HG02852 (cell line): ENCODE measurements around the gene STAC2.

Source experiments
- ATAC-seq: cut with Tn5 transposase; IDR thresholded peaks from one replicate; pipeline ENCODE4 v1.9.1; 2021; ENCODE audit warnings: mild to moderate bottlenecking, moderate library complexity; ENCODE audit not compliant: unreplicated experiment

Gene STAC2

DNA sequence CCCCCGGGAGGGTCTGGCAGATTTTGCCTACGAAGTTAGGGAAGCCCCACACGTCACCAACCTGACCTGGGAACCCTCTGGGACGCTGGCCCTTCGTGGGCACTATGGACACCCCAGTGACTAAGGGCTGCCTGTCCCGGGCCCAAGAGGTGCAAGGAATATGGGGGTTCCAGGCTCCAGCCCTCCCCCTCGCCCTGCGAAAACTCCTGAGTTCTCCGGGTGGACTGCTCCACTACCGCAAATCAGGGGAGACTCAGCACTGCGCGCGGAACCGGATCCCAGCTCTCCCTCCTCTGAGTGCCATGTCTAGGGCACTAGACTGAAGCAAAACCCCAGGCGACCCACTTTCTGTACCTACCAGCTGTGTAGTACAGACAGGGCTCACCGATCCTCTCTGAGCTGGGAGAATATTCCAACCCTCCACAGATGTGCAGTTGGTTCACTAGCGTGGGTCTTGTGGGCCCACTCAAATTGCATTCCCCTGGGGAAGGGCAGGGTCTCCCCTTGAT is 59.9 kb downstream of the STAC2 start, which contains the start of gene ARL5C:
Gene ARL5C (minus strand): TSS at position 321 of the 509 bp plus-strand sequence. CDS start 401 bp downstream, outside the sequence.
- ATAC-seq = no peak

DNA sequence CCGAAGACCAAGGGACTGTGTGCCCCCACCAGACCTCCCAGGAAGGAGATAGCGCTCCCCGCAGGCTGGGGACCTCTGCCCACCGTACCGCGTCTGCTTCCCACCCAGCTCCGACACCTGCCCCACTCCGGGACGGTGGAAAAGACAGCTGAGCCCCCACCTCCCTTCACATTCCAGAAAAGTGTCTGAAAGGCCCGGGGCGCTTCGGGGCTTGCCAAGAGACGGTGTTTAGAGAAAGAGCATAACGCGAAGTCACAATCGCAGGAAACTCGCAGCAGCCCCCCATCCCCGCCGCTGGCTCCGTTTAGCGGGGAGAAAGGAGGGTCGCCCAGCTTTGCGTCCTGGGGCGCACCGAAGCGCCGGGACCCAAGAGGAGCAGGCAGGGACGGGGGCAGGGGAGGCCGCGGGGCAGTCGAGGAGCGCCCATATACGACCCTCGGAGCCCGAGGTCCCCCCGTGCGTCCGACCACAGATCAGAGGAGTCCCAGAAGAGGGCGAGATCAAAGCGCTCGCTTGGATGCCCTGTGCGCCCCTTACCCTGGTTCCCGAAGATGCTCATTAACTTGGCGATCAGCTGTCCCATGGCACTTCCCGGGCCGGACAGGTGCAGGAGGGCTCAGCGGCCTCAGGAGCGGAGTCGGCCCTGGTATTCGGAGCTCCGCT is 60.4 kb downstream of the STAC2 start:
- no peak for ATAC-seq

GRCh38 chr17:39164675-39165143 is 61.0 kb downstream of the STAC2 start:
- ATAC-seq = peak; percentile 70

GRCh38 chr17:39161962-39162361 is 63.8 kb downstream of the STAC2 start:
- no peak for ATAC-seq
